Activated CD4-positive, alpha-beta T cell treated with anti-CD3 and anti-CD28 coated beads, Interleukin-2, amount 50 U/mL, for 24 hours (primary cell): Measurements from ENCODE around the gene LEFTY1.
"Not testable (repeated sequence)": the region's sequence is repeated elsewhere in the genome, so short reads cannot be mapped to it uniquely, and the experiment has no call there.

Experiments used
- DNase-seq, 2 donors: peaks; one replicate each; pipeline ENCODE4 v3.0.0-alpha.2; 2020; ENCODE audit warnings: low read depth in 1 of 2, low spot score in 1 of 2

The LEFTY1 gene, protein sequence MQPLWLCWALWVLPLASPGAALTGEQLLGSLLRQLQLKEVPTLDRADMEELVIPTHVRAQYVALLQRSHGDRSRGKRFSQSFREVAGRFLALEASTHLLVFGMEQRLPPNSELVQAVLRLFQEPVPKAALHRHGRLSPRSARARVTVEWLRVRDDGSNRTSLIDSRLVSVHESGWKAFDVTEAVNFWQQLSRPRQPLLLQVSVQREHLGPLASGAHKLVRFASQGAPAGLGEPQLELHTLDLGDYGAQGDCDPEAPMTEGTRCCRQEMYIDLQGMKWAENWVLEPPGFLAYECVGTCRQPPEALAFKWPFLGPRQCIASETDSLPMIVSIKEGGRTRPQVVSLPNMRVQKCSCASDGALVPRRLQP

DNA sequence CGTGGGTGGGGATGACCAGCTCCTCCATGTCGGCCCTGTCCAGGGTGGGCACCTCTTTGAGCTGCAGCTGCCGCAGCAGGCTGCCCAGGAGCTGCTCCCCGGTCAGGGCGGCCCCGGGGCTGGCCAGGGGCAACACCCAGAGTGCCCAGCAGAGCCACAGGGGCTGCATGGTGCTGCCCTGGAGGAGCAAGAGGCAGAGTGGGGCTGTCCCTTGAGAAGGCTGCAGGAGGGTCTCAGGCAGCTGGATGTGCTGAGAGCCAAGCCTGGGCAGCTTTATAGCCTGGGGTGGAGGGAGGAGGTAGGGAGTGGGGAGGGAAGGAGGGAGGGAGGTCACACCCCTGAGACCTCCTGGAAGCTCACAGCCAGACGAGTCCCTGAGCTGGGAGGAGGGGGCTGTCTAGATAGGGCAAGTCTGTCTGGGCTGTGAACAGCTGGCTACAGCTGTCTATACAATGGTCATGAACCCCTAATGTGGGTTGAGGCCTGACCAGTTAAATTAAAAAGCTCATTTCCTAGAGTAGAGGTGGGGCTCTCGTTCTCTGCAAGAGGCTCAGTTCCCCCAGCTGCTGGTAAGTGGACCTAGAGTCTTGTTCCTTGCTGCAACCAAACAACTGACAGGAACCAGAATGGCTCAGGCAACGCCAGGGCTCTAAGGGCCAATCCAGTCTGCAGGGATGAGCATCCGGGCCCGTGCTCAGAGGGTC is at the start of gene LEFTY1:
LEFTY1 (minus strand) TSS at position 249 of the 704 bp plus-strand sequence; CDS start at position 169, 80 bp downstream.
- DNase-seq = no peak

DNA sequence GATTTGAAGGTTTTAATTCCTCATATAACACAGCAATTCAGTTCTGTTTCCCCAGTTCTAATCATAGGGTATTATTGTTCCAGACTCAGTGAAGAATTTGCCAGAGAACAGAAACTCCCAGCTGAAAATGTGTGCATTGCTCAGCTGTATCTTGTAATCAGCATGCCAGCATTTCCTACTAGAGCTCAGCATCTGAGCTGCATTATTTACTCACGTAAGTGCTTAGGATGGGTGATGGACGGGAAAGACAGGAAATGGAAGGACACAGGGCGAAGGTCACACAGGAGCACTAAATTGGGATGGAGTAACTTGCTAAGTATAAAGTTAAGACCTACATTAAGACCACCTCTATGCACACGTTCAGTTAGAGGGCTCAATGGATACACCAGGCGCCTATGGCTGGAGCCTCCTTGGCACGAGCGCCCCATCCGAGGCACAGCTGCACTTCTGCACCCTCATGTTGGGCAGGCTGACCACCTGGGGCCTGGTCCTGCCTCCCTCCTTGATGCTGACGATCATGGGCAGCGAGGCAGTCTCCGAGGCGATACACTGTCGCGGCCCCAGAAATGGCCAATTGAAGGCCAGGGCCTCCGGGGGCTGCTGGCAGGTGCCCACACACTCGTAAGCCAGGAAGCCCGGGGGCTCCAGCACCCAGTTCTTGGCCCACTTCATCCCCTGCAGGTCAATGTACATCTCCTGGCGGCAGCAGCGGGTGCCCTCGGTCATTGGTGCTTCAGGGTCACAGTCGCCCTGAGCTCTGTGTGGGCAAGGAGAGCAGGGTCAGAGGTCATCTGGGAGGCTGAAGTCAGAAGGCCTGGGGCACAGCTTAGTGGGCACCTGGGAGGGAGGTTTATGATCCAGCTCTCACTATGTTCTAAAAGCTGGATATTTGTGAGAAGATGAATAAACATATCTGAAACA is 48.4 kb upstream of the LEFTY1 start:
- DNase-seq = no peak

DNA sequence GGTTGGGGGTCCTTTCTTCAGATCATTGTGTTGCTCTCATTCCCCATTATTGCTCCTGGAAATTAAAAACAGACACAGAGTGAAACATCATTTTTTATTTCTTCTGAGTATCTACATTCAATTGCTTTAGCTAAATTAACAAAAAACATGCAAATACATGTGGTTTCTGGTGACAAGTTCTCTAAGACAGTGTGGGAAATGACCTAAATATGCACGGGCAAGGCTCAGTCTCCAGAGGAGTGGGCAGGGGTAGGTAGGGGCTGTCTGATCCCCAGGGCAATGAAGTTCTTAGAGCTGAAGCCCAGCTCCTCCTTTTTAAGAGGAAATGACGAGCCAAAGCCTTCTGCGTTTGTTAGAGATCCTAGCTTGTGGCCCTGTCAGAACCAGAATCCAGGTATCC is 47.6 kb upstream of the LEFTY1 start:
- DNase-seq = no peak

DNA sequence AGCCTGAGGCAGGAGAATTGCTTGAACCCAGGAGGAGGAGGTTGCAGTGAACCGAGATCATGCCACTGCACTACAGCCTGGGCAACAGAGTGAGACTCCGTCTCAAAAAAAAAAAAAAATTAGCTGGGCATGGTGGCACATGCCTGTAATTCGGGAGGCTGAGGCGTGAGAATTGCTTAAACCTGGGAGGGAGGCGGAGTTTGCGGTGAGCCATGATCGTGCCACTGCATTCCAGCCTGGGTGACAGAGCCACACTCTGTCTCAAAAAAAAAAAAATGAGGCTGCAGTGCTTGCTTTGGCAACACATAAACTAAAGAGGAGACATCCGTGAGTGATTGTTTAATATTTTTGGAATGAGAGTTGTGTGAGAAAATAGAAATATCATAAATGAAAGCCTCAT is 47.1 kb upstream of the LEFTY1 start:
- not testable (repeated sequence) for DNase-seq

DNA sequence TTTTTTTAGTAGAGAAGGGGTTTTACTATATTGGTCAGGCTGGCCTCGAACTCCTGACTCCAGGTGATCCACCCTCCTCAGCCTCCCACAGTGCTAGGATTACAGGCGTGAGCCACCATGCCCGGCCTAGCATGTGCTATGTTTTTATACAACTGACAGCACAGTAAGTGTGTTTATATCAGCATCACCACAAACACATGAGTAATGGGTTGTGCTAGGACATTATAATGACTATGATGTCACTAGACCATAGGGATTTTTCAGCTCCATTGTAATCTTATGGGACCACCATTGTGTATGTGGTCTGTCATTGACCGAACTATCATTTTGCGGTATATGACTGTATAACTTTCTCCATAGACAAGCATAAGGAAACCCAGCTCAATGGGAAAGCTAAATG is 45.8 kb upstream of the LEFTY1 start:
- no peak for DNase-seq

DNA sequence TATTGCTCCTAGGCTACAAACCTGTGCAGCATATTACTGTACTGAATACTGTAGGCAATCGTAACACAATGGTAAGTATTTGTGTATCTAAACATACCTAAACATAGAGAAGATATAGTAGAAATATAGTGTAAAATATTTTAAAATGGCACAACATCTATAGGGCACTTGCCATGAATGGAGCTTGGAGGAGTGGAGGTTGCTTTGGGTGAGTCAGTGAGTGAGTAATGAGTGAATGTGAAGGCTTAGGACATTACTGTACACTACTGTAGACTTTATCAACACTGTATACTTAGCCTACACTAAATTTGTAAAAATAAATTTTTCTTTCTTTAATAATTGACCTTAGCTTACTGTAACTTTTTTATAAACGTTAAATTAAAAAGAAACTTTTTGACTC is 44.1 kb upstream of the LEFTY1 start:
- DNase-seq = no peak

DNA sequence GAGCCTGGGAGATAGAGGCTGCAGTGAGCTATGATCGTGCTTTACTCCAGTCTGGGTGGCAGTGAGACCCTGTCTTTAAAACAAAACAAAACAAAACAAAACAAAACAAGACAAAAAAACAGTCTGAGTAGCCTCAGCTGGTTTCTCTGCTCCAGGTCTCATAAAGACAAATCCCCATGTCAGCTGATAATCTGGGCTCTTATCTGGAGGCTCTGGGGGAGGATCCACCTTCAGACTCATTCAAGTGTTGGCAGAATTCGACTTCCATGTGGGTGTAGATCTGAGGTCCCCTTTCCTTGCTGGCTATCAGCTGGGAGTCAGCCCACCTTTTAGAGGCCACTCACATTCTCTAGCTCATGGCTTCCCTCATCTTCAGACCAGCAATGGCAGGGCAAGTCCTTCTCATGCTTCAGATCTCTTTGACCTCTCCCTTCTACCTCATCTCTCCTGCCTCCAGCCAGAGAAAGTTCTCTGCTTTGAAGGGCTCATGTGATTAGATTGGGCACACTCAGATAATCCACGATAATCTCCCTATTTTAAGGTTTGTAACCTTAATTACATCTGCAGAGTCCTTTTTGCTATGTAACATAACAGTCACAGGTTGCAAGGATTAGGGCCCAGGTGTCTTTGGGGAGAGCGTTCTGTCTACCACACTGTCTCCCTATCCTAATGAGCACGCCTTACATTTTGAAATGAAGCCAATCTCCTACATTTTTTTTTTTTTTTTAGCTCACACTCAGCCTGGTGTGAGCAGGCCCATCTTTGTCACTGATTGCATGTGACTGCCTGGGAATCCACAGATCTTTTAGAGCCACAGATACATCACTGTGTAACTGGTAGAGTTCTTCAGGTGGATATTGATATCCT is 42.6 kb upstream of the LEFTY1 start:
- DNase-seq = no peak

DNA sequence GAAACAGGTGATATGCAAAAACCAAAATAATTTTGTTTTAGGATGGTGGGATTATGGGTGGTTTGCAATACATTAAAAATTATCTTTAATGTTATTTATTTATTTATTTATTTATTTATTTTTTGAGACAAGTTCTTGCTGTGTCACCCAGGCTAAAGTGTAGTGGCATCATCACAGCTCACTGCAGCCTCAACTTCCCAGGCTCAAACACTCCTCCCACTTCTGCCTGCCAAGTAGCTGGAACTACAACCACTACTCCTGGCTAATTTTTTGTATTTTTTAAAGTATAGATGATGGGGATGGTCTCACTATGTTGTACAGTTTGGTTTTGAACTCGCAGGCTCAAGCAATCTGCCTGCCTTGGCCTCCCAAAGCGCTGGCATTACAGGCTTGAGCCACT is 41.6 kb upstream of the LEFTY1 start:
- no peak for DNase-seq

DNA sequence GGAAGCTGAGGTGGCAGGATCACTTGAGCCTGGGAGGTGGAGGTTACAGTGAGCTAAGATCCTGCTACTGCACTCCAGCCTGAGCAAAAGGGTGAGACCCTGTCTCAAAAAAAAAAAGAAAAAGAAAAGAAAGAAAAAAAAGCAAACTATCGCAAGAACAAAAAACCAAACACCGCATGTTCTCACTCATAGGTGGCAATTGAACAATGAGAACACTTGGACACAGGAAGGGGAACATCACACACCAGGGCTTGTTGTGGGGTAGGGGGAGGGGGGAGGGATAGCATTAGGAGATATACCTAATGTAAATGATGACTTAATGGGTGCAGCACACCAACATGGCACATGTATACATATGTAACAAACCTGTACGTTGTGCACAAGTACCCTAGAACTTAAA is 40.5 kb upstream of the LEFTY1 start:
- not testable (repeated sequence) for DNase-seq

DNA sequence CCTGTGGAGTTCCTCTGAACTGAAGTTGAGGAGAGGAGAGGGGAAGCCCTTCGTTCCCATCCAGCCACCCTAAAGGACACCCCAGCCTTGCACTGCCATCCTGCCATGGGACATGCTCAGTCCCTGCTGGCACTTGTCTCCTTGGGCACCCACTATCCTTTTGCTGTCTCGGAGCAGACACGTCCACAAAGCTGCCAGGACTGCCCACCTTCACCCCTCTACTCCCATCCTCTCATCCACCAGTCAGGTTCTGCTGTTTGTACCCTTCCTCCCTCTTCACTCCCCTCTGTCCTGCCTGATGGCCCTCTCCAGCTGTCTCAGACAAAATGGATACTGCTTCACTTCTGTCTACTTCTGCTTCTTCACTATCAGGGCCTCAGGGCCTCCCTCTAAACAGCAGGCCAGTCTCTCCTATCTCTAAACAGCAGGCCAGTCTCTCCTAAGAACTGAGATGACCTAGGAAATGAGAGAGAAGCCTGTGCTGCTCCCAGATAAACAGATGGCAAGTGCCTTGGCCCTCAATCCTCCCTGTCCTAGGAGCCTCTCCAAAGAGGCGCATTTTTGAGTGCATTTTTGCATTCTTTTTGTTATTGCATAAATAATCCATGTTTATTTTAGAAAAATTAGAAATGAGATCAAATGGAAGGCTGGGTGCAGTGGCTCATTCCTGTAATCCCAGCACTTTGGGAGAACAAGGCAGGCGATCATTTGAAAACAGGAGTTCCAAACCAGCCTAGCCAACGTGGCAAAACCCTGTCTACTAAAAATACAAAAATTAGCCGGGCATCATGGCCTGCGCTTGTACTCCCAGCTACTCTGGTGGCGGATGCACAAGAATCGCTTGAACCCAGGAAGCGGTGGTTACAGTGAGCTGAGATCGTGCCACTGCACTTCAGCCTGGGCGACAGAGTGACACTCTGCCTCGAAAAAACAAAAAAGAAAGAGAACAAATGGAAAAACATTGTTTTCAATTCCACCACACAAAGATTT is 39.5 kb upstream of the LEFTY1 start:
- no peak for DNase-seq

DNA sequence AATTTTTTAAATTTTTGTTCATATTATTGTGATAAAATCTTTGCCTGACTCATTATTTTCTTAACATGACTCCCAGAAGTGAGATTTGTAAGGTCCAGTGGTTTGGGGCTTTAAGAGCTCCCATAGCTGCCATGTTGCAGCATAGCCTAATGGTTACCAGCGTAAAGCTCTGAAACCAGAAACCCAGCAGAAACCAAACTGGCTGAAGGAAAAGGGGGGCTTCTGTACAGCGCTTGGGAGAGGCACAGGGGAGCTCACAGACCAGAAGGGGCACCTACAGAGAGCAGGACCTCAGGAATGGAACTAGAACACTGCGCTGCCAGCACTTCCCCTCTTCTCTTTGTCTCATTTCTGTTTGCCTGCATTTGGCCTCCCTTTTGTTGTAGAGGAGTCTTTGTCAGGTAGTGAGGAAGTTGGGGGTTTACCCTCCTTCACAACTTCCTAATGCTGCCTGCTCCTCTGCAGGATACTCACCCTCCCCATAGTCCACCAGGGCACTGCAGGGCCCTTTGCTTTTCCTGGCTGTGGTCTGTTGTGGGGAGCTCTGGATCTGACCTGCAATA is 37.7 kb upstream of the LEFTY1 start:
- no peak for DNase-seq

DNA sequence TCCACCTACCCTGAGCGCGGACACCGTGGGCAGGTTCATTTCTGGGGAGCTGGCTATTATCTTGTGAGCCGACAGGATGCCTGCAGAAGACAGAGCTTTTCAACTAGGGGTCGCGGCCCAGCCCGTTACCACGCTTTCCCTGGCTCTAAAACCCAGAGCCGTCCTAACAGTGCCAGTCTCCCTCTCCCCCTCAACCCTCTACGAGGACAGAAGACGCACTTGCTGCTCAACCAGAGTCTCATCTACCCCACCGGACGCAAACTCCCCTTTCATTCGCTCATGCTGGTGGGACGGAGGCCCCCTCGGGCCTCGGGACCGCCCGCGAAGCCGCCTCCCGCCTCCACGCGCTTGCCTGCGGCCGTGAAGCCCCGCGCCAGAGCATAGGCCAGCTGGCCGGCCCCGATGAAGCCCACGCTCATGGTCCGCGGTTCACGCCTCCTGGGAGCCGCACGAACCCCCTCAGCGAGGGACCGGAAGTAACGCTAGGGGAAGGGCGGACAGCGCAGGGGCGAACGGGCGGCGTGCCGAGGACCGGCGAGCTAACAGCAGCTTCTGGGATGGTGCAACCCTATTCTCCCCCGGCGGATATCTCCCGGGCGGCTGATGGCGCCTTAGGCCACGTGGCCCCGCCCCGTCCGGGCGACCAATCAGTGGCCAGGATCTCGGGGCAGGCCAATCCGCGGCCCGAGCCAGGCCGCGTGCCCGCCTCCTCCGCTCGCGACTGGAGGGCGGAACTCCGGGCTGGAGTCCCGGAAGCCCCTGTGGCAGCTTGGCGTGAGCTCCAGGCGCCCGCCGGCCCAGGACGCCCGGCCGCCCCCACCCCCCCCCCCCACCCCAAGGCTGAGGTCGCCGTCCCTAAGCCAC is 35.0 kb upstream of the LEFTY1 start, which contains the start of gene PYCR2:
PYCR2 (minus strand) TSS at position 559 of the 864 bp plus-strand sequence; CDS start at position 419, 140 bp downstream.
- peak; percentile 86 to 92 for DNase-seq

DNA sequence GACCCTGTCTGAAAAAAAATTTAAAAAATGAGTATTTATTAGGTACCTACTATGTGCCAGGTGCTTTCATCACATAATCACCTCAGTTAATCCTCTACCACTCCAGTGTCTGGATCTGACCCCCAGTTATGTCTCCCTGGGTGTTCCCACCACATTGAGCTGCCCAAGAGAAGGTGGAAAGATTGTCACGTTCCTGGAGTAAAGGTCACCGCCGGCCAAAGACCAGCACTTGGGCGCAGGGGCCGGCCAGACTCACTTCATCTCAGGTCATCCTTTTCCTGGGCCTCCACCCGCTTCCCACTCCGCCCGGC is 34.4 kb upstream of the LEFTY1 start:
- DNase-seq = no peak

DNA sequence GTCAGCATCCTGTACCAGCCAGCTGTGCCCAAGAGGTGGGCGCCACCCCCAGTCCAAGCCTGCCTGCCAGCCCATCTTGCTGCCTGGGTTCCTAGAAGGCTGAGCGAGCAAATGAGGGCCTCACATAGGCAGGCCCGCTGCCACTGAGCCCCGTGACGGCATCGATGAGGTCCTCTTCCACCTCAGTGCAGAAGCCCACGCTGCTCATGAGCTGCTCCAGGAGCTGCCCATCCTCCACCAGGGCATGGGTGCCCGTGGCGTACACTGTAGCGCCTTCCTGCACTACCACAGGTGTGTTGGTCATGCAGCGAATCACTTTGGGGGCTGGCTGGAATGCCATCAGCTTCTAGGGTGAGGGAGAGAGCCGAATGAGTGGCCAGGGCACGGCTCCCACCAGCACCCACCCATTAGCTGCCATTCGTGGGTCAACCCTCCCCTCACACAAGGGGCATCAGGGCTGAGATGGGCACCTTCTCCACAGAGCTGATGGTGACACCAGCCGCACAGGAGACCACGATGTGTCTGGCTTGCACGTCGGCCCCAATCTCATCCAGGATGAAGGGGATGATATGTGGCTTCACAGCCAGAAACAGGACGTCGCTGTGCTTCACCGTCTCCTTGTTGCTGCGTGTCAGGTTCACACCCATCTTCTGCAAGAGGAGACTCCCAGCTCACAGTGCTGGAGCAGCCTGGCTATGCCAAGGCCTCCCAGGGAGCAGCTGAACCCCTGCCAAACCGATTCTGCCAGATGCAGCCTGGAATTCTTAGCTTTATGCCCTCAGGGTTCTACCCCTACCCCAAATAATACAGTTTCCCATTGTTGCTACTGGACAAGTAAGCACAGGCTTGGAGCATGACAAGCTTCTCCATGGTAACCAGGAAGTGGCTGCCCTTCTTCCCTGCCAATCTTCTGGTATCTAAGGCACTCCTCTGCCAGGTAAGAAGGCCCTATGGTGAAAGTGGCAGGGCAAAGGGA is 33.1 kb upstream of the LEFTY1 start:
- DNase-seq = no peak

DNA sequence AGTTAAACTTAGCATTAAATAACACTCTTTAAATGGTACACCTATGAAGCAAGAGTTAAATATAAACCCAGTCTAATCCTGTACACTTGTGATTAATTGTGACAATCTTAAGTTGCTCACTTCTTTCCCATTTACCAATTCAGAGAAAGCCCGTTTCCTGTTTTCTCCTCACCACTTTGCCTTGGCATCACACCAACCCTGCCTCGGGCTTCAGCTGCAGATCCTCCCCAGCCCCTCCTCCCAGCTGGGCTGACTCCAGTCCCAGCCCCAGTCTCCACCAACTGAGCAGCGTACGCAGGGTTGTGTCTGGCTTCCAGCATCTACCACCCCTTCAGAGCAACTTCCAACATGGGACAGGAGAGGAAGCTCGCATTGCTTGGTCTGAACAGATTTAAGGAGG is 31.0 kb upstream of the LEFTY1 start:
- no peak for DNase-seq

DNA sequence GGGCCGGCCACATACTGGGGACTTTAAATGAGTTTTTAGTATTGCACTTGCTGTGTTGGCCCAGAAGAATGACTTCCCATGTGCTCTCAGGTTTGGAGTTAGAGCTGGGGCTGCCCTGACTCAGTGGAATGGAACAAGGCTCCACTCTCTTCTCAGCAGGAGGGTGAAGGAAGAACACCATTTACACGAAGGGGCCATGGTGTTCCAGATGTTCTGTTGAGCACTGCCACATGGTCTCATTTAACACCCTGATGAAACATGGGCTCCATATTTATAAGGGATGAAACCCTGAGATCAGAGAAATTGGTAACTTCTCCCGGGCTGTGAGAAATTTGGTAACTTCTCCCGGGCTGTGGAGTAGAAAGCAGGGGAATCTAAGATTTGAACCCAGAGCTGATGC is 29.3 kb upstream of the LEFTY1 start:
- DNase-seq = no peak

DNA sequence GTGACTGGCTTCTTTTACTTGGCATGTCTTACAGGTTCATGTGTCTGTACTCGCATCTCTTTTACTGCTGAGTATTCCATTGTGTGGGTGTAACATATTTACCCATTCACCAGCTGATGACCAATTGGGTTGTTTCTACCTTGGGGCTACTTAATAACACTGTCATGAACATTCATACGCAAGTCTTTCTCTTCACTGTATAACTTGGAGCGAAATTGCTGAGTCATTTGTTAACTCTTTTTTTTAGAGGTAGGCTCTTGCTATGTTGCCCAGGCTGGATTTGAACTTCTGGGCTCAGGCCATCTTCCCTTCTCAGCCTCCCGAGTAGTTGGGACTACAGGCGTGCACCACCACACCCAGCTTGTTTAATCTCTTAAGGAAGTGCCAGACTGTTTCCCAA is 28.6 kb upstream of the LEFTY1 start:
- no peak for DNase-seq
